Measurements from ENCODE around the gene ENAH.

DNA sequence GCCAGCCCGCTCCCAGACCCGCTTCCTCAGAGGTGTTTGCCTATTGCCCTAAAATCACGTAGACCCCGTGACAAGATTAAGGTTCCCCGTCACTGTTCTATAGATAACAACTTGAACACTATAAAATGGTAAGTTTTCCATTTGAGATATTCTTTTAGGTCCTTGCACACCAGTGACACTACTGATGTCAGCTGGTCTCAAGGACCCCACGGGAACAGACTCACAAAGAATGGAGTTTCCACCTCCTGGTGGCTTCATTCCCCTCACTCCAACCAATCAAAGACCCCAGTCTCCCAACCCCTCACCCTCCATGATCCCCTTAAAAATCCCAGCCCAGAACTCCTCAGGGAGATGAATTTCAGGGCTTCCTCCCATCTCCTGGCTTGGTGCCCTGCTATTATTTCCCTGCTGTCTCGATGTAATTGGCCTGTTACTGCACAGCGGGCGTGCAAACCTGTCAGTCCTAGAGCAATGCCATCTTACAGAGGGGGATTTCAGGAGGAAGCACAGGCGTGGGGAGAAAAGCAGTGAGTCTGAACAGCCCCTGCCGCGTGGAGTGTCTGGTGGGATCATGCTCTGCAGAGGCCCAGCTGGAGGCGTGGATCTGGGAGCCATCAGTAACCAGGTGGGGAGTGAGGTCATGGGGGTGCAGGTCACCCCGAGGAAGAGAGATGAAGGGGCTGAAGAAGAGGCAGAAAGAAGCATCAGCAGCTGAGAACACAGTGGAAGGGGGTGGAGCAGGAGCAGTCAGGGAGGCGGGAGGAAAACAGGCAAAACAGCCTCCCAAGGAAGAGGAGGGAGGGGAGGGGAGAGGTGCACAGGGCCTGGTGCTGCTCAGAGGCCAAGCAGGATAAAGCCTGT lies 190.0 kb downstream of the ENAH start:
- TF ChIP-seq, protein P1, sequence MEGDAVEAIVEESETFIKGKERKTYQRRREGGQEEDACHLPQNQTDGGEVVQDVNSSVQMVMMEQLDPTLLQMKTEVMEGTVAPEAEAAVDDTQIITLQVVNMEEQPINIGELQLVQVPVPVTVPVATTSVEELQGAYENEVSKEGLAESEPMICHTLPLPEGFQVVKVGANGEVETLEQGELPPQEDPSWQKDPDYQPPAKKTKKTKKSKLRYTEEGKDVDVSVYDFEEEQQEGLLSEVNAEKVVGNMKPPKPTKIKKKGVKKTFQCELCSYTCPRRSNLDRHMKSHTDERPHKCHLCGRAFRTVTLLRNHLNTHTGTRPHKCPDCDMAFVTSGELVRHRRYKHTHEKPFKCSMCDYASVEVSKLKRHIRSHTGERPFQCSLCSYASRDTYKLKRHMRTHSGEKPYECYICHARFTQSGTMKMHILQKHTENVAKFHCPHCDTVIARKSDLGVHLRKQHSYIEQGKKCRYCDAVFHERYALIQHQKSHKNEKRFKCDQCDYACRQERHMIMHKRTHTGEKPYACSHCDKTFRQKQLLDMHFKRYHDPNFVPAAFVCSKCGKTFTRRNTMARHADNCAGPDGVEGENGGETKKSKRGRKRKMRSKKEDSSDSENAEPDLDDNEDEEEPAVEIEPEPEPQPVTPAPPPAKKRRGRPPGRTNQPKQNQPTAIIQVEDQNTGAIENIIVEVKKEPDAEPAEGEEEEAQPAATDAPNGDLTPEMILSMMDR (conservative IDR thresholded peaks at IDR 0.05 in 1 of 2, IDR thresholded peaks at IDR 0.05 in 1 of 2; ENCODE audit: low read depth in 1 of 2, low read length in 2 of 2) = no peak
- TF ChIP-seq EZH2 (IDR thresholded peaks at IDR 0.05; ENCODE audit: low read length, missing control alignments) = no peak

All from fibroblast of lung (primary cell).